Karpas-422 (cell line): Measurements from ENCODE around the gene COL25A1. TPM values are rescaled to one million over a fixed set of nuclear protein-coding genes. Genes with fewer than 3 reads are reported as not detected.
"Not testable (repeated sequence)": the region's sequence is repeated elsewhere in the genome, so short reads cannot be mapped to it uniquely, and the experiment has no call there.

Experiments
- DNase-seq: peaks from one replicate; pipeline ENCODE4 v3.0.0-alpha.2; 2015
- H2AFZ ChIP-seq: fragments of 200-600 bp; sonication (generic); 2 replicates; pipeline ENCODE4 v1.6.1; 2014; ENCODE audit warnings: antibody characterized with exemption, low read length, mixed read lengths
- H3K27ac ChIP-seq: fragments of 200-600 bp; sonication (generic); 2 replicates; pipeline ENCODE4 v1.5.1; 2014; ENCODE audit warnings: mild to moderate bottlenecking, low read length, moderate library complexity
- H3K27me3 ChIP-seq: fragments of 200-600 bp; sonication (generic); 2 replicates; pipeline ENCODE4 v1.6.1; 2014; ENCODE audit warnings: low read length, mixed read lengths
- H3K36me3 ChIP-seq: fragments of 200-600 bp; sonication (generic); 2 replicates; pipeline ENCODE4 v1.6.1; 2014; ENCODE audit warnings: low read length, mixed read lengths; ENCODE audit not compliant: insufficient read depth
- H3K4me1 ChIP-seq: fragments of 200-600 bp; sonication (generic); 2 replicates; pipeline ENCODE4 v1.6.1; 2014; ENCODE audit warnings: mild to moderate bottlenecking, low read length, mixed read lengths
- H3K4me2 ChIP-seq: fragments of 200-600 bp; sonication (generic); 2 replicates; pipeline ENCODE4 v1.6.1; 2014; ENCODE audit warnings: low read length, low read depth, mild to moderate bottlenecking; ENCODE audit not compliant: poor library complexity, severe bottlenecking
- H3K4me3 ChIP-seq: fragments of 200-600 bp; sonication (generic); 2 replicates; pipeline ENCODE4 v1.5.1; 2014; ENCODE audit warnings: mild to moderate bottlenecking, antibody characterized with exemption, low read length, mixed read lengths
- H3K79me2 ChIP-seq: fragments of 200-600 bp; sonication (generic); 2 replicates; pipeline ENCODE4 v1.6.1; 2014; ENCODE audit warnings: mild to moderate bottlenecking, low read length, mixed read lengths
- H3K9ac ChIP-seq: fragments of 200-600 bp; sonication (generic); 2 replicates; pipeline ENCODE4 v1.6.0; 2014; ENCODE audit warnings: low read length
- H3K9me2 ChIP-seq: fragments of 200-600 bp; sonication (generic), shearing (Covaris generic); replicated peaks from 2 replicates; pipeline ENCODE4 v1.6.0; 2014; ENCODE audit warnings: mild to moderate bottlenecking, low read length, moderate library complexity; ENCODE audit not compliant: insufficient read depth
- H3K9me3 ChIP-seq: fragments of 300-700, 200-600 bp; sonication (generic); 2 replicates; pipeline ENCODE4 v1.6.1; 2014; ENCODE audit warnings: low read length, mixed read lengths
- H4K20me1 ChIP-seq: fragments of 200-600 bp; sonication (generic); 2 replicates; pipeline ENCODE4 v1.6.1; 2014; ENCODE audit warnings: mild to moderate bottlenecking, antibody characterized with exemption, low read length, low read depth; ENCODE audit not compliant: insufficient read depth
- total RNA-seq: library from RNA; depleted of rRNA; stranded (reverse); fragments of >200 nt; shearing (Covaris generic); gene quantifications from 2 replicates; pipeline ENCODE4 v1.2.3, GENCODE V29; 2014; ENCODE audit warnings: low replicate concordance

The COL25A1 gene
- total RNA-seq, 1 experiment from 2014 or later = not detected

GRCh38 chr4:109027016-109027500 is 275.4 kb downstream of the COL25A1 start:
- no peak for DNase-seq
- H3K9ac ChIP-seq = no peak overlapping the region
- no peaks in the 10 kb centered on the region for H3K9me3 ChIP-seq
- no peaks in the 10 kb centered on the region for H3K79me2 ChIP-seq
- no peaks in the 10 kb centered on the region for H3K4me1 ChIP-seq
- H3K36me3 ChIP-seq = no peaks in the 10 kb centered on the region
- H2AFZ ChIP-seq = no peak overlapping the region
- no peaks in the 10 kb centered on the region for H4K20me1 ChIP-seq
- H3K9me2 ChIP-seq = no peaks in the 10 kb centered on the region
- no peaks in the 10 kb centered on the region for H3K27me3 ChIP-seq
- no peak overlapping the region for H3K4me3 ChIP-seq
- H3K4me2 ChIP-seq = no peak overlapping the region
- no peak overlapping the region for H3K27ac ChIP-seq

DNA sequence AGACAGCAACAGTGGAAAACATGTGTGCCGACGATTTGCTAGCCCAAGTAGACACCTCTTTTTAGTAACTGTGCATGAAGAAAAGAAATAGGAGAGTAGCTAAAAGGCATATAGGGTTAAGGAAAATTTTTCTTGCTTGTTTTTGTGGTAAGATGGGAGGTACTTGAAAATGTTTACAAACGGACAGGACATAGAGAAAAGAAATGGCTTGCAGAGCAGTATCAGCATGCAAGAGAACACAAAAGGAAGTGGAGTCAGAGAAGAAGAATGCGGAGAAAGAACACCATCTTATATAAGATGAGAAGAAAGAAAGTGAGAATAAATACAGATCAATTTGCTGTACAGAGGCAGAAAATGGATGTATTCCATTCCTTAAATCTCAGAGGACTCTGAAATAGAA is 275.9 kb downstream of the COL25A1 start:
- Histone ChIP-seq H4K20me1 (no peaks in the 10 kb centered on the region), H2AFZ (no peak overlapping the region), H3K36me3 (no peaks in the 10 kb centered on the region), H3K27me3 (no peaks in the 10 kb centered on the region), H3K4me1 (no peaks in the 10 kb centered on the region), H3K4me2 (no peak overlapping the region), H3K9me3 (no peaks in the 10 kb centered on the region), H3K9me2 (no peaks in the 10 kb centered on the region), H3K27ac (no peak overlapping the region), H3K4me3 (no peak overlapping the region), H3K9ac (no peak overlapping the region), H3K79me2 (no peaks in the 10 kb centered on the region)
- no peak for DNase-seq

GRCh38 chr4:109025471-109026076 is 276.9 kb downstream of the COL25A1 start:
- no peaks in the 10 kb centered on the region for H3K9me3 ChIP-seq
- no peaks in the 10 kb centered on the region for H3K36me3 ChIP-seq
- no peaks in the 10 kb centered on the region for H3K79me2 ChIP-seq
- DNase-seq = no peak
- H3K27ac ChIP-seq = no peak overlapping the region
- H3K9ac ChIP-seq = no peak overlapping the region
- no peak overlapping the region for H3K4me3 ChIP-seq
- H3K4me1 ChIP-seq = no peaks in the 10 kb centered on the region
- H3K27me3 ChIP-seq = no peaks in the 10 kb centered on the region
- H3K4me2 ChIP-seq = no peak overlapping the region
- H4K20me1 ChIP-seq = no peaks in the 10 kb centered on the region
- H3K9me2 ChIP-seq = no peaks in the 10 kb centered on the region
- no peak overlapping the region for H2AFZ ChIP-seq

- H3K79me2 ChIP-seq = no peaks in the 10 kb centered on the region
- H3K36me3 ChIP-seq = no peaks in the 10 kb centered on the region
- no peak for DNase-seq
- H3K9me3 ChIP-seq = no peaks in the 10 kb centered on the region
- H4K20me1 ChIP-seq = no peaks in the 10 kb centered on the region
- no peaks in the 10 kb centered on the region for H3K9me2 ChIP-seq
- H3K4me3 ChIP-seq = no peak overlapping the region
- H3K4me2 ChIP-seq = no peak overlapping the region
- no peak overlapping the region for H3K9ac ChIP-seq
- H2AFZ ChIP-seq = no peak overlapping the region
- H3K4me1 ChIP-seq = no peaks in the 10 kb centered on the region
- no peak overlapping the region for H3K27ac ChIP-seq
- no peaks in the 10 kb centered on the region for H3K27me3 ChIP-seq
Observed at GRCh38 chr4:109022961-109023360, 279.5 kb downstream of the COL25A1 start.

DNA sequence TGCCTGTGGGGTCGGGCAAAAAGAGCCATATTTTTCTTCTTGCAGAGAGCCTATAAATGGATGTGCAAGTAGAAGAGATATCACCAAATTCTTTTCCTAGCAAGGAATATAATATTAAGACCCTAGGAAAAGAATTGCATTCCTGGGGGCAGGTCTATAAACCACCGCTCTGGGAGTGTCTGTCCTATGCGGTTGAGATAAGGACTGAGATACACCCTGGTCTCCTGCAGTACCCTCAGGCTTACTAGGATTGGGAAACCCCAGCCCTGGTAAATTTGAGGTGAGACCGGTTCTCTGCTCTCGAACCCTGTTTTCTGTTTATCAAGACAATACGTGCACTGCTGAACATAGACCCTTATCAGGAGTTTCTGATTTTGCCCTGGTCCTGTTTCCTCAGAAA is 280.8 kb downstream of the COL25A1 start:
- not testable (repeated sequence) for H3K9me2 ChIP-seq, H2AFZ ChIP-seq, H3K9ac ChIP-seq, DNase-seq, H3K4me1 ChIP-seq, H3K79me2 ChIP-seq, H3K27ac ChIP-seq, H4K20me1 ChIP-seq, H3K4me2 ChIP-seq, H3K36me3 ChIP-seq, H3K27me3 ChIP-seq, H3K9me3 ChIP-seq, H3K4me3 ChIP-seq

GRCh38 chr4:109020861-109021260 is 281.6 kb downstream of the COL25A1 start:
- Histone ChIP-seq H3K79me2 (no peaks in the 10 kb centered on the region), H3K27ac (no peak overlapping the region), H3K36me3 (no peaks in the 10 kb centered on the region), H3K4me1 (no peaks in the 10 kb centered on the region), H2AFZ (no peak overlapping the region), H3K27me3 (no peaks in the 10 kb centered on the region), H3K4me3 (no peak overlapping the region), H3K4me2 (no peak overlapping the region), H4K20me1 (no peaks in the 10 kb centered on the region), H3K9me2 (no peaks in the 10 kb centered on the region), H3K9me3 (no peaks in the 10 kb centered on the region), H3K9ac (no peak overlapping the region)
- DNase-seq = no peak

DNA sequence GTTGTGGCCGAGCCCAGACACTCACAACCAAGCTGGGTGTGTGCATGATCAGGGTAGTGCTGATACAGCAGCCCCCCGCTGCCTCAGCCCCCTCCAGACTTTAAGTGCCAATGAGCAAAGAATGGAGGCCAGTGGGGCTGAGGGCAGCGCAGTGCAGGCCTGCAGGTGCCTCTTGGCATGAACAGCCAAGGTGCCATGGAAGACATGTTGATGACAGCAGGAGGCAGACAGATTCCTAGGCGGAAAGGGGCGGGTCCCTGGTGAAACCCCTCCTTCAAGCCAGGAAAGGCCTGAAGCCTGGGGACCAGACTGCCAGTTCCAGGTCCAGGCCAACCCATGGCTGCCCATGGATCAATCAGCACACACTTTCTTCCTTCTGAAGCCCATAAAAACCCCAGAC is 286.3 kb downstream of the COL25A1 start:
- Histone ChIP-seq H3K79me2 (no peaks in the 10 kb centered on the region), H3K4me1 (no peaks in the 10 kb centered on the region), H3K9me2 (no peaks in the 10 kb centered on the region), H3K4me2 (no peak overlapping the region), H2AFZ (no peak overlapping the region), H3K9me3 (no peaks in the 10 kb centered on the region), H3K27ac (no peak overlapping the region), H4K20me1 (no peaks in the 10 kb centered on the region), H3K9ac (no peak overlapping the region), H3K36me3 (no peaks in the 10 kb centered on the region), H3K4me3 (no peak overlapping the region), H3K27me3 (no peaks in the 10 kb centered on the region)
- DNase-seq = no peak

- no peak for DNase-seq
- Histone ChIP-seq H3K4me1 (no peaks in the 10 kb centered on the region), H3K9me3 (no peaks in the 10 kb centered on the region), H4K20me1 (no peaks in the 10 kb centered on the region), H3K79me2 (no peaks in the 10 kb centered on the region), H3K36me3 (no peaks in the 10 kb centered on the region), H3K27me3 (no peaks in the 10 kb centered on the region), H3K4me2 (no peak overlapping the region), H3K27ac (no peak overlapping the region), H3K4me3 (no peak overlapping the region), H2AFZ (no peak overlapping the region), H3K9me2 (no peaks in the 10 kb centered on the region), H3K9ac (no peak overlapping the region)
Observed at GRCh38 chr4:109015413-109015810, 287.0 kb downstream of the COL25A1 start.
